AG04449 (cell line): Measurements from ENCODE around the gene KRT23.

Source experiments
- CTCF ChIA-PET: fragments of 350-600 bp; formaldehyde crosslinking; extraction: SDS; loops from one replicate; lab custom pipeline; 2021; ENCODE audit warnings: antibody characterized with exemption; lab: Yijun Ruan, JAX
- POLR2A ChIA-PET: fragments of 400-600, 350-600 bp; formaldehyde crosslinking; extraction: SDS; loops from one replicate; lab custom pipeline; 2020; ENCODE audit warnings: antibody characterized with exemption, inconsistent platforms; lab: Yijun Ruan, JAX
- DNase-seq: peaks from one replicate; pipeline ENCODE4 v3.0.0-alpha.2; 2010; ENCODE audit warnings: low read depth, low spot score
- H3K4me3 ChIP-seq: 2 replicates; pipeline ENCODE4 v1.5.1; 2011; ENCODE audit warnings: low read depth, mild to moderate bottlenecking, control low read depth, low read length
- TF ChIP-seq, protein P1 (sequence below): IDR thresholded peaks from one replicate; pipeline ENCODE4 v1.5.1; 2011; ENCODE audit warnings: mild to moderate bottlenecking, moderate library complexity, low read length, control low read depth, inconsistent platforms; ENCODE audit not compliant: insufficient read depth; ENCODE audit errors: missing control alignments

KRT23 gene

DNA sequence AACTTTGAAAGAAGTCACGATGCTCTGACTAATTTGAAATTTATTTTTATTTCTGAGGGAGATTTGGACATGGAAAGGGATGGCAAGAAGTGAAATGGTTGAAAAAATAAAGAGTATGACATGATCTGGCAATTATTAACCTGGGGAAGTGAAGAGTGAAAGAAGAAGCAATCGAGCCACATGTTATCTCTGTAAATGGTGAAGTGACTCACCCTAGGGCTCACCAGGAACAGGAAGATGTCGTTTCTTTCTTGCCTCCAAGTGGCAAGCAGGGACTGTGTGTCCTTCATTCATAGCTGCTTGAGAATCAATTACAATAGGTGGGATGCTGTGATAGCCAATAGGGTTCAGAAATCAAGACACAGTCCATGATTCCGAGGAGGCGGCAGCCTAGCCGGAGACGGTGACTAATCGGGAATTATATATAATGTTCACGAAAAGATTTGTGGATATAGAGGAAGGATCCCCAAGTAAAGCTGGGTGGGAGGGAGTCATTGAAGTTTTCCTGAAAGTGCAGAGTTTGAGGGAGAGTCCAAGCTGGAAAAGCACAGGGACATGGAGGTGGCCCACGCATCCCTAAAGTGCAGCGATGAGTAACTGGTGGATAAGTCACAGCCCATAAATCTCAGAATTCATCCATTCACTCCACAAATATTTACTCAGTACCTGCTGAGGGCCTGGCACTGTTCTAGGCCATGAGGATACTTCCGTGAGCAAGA, 34.2 kb downstream of the KRT23 start:
- DNase-seq: no peak
- H3K4me3 ChIP-seq: peak overlapping the region; percentile 2
- ChIA-PET CTCF (interaction anchor here (0.8 to 4.0 kb wide), 8 partner anchors 9 to 762 kb away, joined by 3 to 16 read pairs (median 6); no protein-coding TSS in a partner anchor), POLR2A (no interaction called here)
- TF ChIP-seq, protein P1, sequence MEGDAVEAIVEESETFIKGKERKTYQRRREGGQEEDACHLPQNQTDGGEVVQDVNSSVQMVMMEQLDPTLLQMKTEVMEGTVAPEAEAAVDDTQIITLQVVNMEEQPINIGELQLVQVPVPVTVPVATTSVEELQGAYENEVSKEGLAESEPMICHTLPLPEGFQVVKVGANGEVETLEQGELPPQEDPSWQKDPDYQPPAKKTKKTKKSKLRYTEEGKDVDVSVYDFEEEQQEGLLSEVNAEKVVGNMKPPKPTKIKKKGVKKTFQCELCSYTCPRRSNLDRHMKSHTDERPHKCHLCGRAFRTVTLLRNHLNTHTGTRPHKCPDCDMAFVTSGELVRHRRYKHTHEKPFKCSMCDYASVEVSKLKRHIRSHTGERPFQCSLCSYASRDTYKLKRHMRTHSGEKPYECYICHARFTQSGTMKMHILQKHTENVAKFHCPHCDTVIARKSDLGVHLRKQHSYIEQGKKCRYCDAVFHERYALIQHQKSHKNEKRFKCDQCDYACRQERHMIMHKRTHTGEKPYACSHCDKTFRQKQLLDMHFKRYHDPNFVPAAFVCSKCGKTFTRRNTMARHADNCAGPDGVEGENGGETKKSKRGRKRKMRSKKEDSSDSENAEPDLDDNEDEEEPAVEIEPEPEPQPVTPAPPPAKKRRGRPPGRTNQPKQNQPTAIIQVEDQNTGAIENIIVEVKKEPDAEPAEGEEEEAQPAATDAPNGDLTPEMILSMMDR: no peak

DNA sequence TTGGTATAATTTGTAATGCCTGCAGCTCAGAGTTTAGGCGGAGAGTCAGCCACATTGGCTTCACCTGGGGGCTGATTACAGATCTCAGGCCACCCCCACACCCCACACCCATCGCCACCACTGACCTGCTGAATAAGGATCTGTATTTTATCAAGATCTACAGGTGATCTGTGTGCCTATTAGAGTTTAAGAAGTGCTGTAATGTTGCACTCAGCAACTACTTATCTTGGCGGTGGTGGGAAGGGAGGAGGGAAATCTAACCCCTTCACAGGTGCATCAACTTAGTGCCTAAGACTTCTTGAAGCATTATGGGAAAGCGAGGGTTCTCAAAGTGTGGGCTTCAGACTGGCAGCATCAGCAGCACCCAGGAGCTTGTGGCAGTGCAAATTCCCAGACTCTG, 34.9 kb downstream of the KRT23 start:
- no peak for DNase-seq
- ChIA-PET CTCF (interaction anchor here (0.7 to 4.0 kb wide), 8 partner anchors 39 to 763 kb away, joined by 3 to 16 read pairs (median 4); no protein-coding TSS in a partner anchor), POLR2A (no interaction called here)
- TF ChIP-seq, protein P1: no peak
- no peak overlapping the region for H3K4me3 ChIP-seq

DNA sequence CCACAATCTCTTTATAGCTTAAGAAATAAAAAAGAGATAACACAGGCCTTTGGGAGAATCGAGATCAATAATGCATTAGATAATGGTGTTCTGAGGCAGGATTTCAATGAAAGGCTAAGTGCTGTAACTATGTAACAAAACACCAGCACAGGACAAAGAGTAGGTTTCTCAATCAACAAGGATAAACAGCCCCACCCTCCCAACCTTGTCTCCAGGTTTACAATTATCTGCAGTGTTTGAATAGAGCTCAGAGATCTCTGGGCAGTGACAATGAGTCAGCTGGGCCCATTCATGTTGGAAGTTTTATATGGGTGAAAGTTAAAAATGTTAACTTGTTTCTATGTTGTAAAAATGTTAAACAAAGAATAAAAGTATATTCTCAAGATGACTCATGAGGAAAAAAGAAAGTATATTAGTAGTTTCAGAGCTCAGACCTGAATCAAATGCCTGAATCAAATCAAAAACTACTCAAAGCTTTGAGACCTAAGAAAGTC, 35.4 kb downstream of the KRT23 start:
- no peak overlapping the region for H3K4me3 ChIP-seq
- no peak for DNase-seq
- CTCF ChIA-PET: interaction anchor here (0.7 to 4.0 kb wide), 12 partner anchors 10 to 765 kb away, joined by 3 to 16 read pairs (median 4); no protein-coding TSS in a partner anchor
- POLR2A ChIA-PET: no interaction called here
- TF ChIP-seq, protein P1: no peak

DNA sequence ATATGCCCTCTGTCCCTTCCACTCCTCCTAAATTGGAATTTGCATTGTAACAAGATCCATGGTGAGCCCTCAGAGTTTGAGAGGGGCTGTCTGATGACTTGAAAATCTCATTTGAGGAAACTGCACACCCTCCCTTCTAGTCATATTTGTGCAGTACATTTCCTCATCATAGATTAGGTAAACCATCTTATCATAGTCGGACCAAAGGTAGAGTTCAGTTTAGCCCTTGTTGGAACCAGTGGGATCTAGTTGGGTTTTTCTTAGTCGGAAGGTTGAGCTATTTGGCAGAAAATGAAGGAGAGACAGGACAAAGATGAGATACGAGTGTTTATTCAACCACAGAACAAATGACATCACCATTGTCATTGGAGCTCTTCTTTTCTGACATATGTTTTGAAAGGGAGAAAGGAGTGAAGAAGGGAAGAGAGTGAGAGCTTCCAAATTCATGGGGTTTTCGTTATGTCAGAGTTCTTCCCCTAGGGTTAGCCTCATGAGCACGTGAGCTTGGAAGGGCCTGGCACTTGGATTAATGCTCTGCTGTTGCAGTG, 36.6 kb downstream of the KRT23 start:
- CTCF ChIA-PET: interaction anchor here (0.9 to 4.0 kb wide), 11 partner anchors 8 to 766 kb away, joined by 3 to 16 read pairs (median 5); no protein-coding TSS in a partner anchor
- TF ChIP-seq, protein P1: no peak
- DNase-seq: no peak
- POLR2A ChIA-PET: no interaction called here
- H3K4me3 ChIP-seq: no peak overlapping the region

DNA sequence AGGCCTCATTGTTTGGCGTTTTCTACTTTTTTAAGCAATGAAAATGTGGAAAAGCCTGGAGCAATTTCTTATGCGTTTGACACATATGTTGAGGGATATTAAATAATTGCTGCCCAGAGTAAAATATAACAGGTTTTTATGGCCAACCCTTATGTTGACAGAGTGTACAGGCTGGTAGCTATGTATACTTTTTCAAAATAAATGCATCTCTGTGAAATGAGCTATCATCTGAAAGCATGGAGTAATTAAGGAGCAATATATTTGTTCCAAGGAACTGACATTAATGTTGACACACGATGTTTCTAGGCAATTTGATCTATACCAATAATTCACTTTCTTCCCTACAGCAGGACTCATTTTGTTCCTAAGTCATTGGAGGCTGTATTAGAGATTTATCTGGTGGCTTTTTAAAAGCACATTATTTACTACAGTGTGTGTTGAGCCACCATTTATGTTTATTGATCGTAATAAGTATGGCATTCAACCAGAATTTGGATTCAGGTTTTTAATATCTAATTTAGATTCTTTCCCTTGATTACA, 40.5 kb downstream of the KRT23 start:
- POLR2A ChIA-PET: no interaction called here
- H3K4me3 ChIP-seq: no peak overlapping the region
- TF ChIP-seq, protein P1: no peak
- DNase-seq: no peak
- CTCF ChIA-PET: interaction anchor here (1.1 to 1.6 kb wide), 5 partner anchors 12 to 766 kb away, joined by 3 to 5 read pairs (median 3); partner anchors contain the start of gene KRT20
